H1 (cell line): ENCODE data around the gene FAF2.

Source experiments
- POLR2A ChIP-seq, 2 experiments: IDR thresholded peaks; 1 replicate in 1 of 2; 2 replicates in 1 of 2; pipeline ENCODE4 v1.6.1; 2011; ENCODE audit warnings: low read depth in 2 of 2, low read length in 2 of 2, mild to moderate bottlenecking in 2 of 2; ENCODE audit errors: control extremely low read depth in 1 of 2
- SP2 ChIP-seq: IDR thresholded peaks from 2 replicates; pipeline ENCODE4 v1.6.1; 2012; ENCODE audit warnings: mild to moderate bottlenecking, low read length, inconsistent platforms

- TF ChIP-seq SP2 (no peak), POLR2A (IDR thresholded peaks at IDR 0.05; ENCODE audit: control extremely low read depth in 1 of 2, low read depth in 2 of 2, low read length in 2 of 2) (peak in 1 of 2 experiments; percentile 89; a peak in 2 of 3 replicates)
Measured at GRCh38 chr5:176536902-176537553, 88.8 kb downstream of the FAF2 start, which contains the start of gene RNF44.
